Type B pancreatic cell (in vitro differentiated cells): ENCODE measurements around the gene MYO18B. TPM values are rescaled to one million over a fixed set of nuclear protein-coding genes. Genes with fewer than 3 reads are reported as not detected.

Experiments
- DNase-seq: peaks from one replicate; pipeline ENCODE4 v3.0.0; 2021; ENCODE audit warnings: mixed read lengths; ENCODE audit not compliant: unreplicated experiment; ENCODE audit errors: extremely low spot score
- H3K27ac Mint-ChIP-seq: 2 replicates; pipeline ENCODE4 v1.8.0; 2021; ENCODE audit warnings: mild to moderate bottlenecking, mixed read lengths
- H3K27me3 Mint-ChIP-seq: 2 replicates; pipeline ENCODE4 v1.8.0; 2021; ENCODE audit warnings: mixed read lengths
- H3K36me3 Mint-ChIP-seq: 2 replicates; pipeline ENCODE4 v1.8.0; 2021; ENCODE audit warnings: mixed read lengths
- H3K4me1 Mint-ChIP-seq: one replicate; pipeline ENCODE4 v1.8.0; 2021; ENCODE audit warnings: mixed read lengths; ENCODE audit not compliant: unreplicated experiment
- H3K4me3 Mint-ChIP-seq: 2 replicates; pipeline ENCODE4 v1.8.0; 2021; ENCODE audit warnings: mild to moderate bottlenecking, mixed read lengths
- H3K9me3 Mint-ChIP-seq: 2 replicates; pipeline ENCODE4 v1.8.0; 2021; ENCODE audit warnings: mixed read lengths
- CTCF ChIP-seq: fragments of 200-600 bp; sonication (generic); conservative IDR thresholded peaks from 2 replicates; pipeline ENCODE4 v1.5.0; 2021; ENCODE audit warnings: antibody characterized with exemption, mild to moderate bottlenecking
- total RNA-seq: library from RNA; stranded (reverse); gene quantifications from 2 replicates; pipeline ENCODE4 v1.2.1, GENCODE V29; 2021; ENCODE audit warnings: low replicate concordance

Gene MYO18B
- total RNA-seq, 1 donor from 2014 or later = 0.10 TPM

GRCh38 chr22:25764270-25765015, 22.5 kb downstream of the MYO18B start:
- Mint-ChIP-seq H3K4me3 (no peak overlapping the region), H3K27ac (no peak overlapping the region), H3K4me1 (no peaks in the 10 kb centered on the region), H3K36me3 (no peaks in the 10 kb centered on the region), H3K27me3 (peaks cover 25% of the 10 kb centered on the region), H3K9me3 (peaks cover 6% of the 10 kb centered on the region)
- no peak for TF ChIP-seq CTCF
- DNase-seq = no peak

GRCh38 chr22:25765016-25765367, 23.0 kb downstream of the MYO18B start:
- Mint-ChIP-seq H3K36me3 (no peaks in the 10 kb centered on the region), H3K27ac (no peak overlapping the region), H3K4me3 (no peak overlapping the region), H3K27me3 (peaks cover 28% of the 10 kb centered on the region), H3K4me1 (no peaks in the 10 kb centered on the region), H3K9me3 (peaks cover 6% of the 10 kb centered on the region)
- no peak for TF ChIP-seq CTCF
- DNase-seq = no peak

GRCh38 chr22:25765801-25766200, 23.8 kb downstream of the MYO18B start:
- Mint-ChIP-seq H3K4me3 (no peak overlapping the region), H3K27me3 (peaks cover 33% of the 10 kb centered on the region), H3K36me3 (no peaks in the 10 kb centered on the region), H3K4me1 (no peaks in the 10 kb centered on the region), H3K9me3 (peaks cover 6% of the 10 kb centered on the region), H3K27ac (no peak overlapping the region)
- DNase-seq = no peak
- TF ChIP-seq CTCF = no peak

- no peak for DNase-seq
- Mint-ChIP-seq H3K36me3 (no peaks in the 10 kb centered on the region), H3K27ac (no peak overlapping the region), H3K4me3 (no peak overlapping the region), H3K4me1 (no peaks in the 10 kb centered on the region), H3K9me3 (peaks cover 6% of the 10 kb centered on the region), H3K27me3 (peaks cover 36% of the 10 kb centered on the region)
- no peak for TF ChIP-seq CTCF
Measured at GRCh38 chr22:25766418-25766817, 24.4 kb downstream of the MYO18B start.

- H3K36me3 Mint-ChIP-seq = no peaks in the 10 kb centered on the region
- TF ChIP-seq CTCF = no peak
- H3K27ac Mint-ChIP-seq = no peak overlapping the region
- peaks cover 38% of the 10 kb centered on the region for H3K27me3 Mint-ChIP-seq
- no peak overlapping the region for H3K4me3 Mint-ChIP-seq
- DNase-seq = no peak
- H3K4me1 Mint-ChIP-seq = peaks cover 5% of the 10 kb centered on the region
- peaks cover 6% of the 10 kb centered on the region for H3K9me3 Mint-ChIP-seq
Measured at GRCh38 chr22:25770333-25770732, 28.3 kb downstream of the MYO18B start.
